PC-9 (cell line): ENCODE measurements around the gene PRICKLE3.

Source experiments
- EZH2 ChIP-seq: fragments of 200-600 bp; sonication (generic); IDR thresholded peaks from 2 replicates; pipeline ENCODE4 v1.8.0; 2017; ENCODE audit warnings: antibody characterized with exemption, low read depth
- TF ChIP-seq, protein P1 (sequence below): fragments of 200-600 bp; sonication (generic); conservative IDR thresholded peaks from 2 replicates; pipeline ENCODE4 v1.6.1; 2017; ENCODE audit warnings: mixed run types, antibody characterized with exemption, mild to moderate bottlenecking, moderate library complexity

DNA sequence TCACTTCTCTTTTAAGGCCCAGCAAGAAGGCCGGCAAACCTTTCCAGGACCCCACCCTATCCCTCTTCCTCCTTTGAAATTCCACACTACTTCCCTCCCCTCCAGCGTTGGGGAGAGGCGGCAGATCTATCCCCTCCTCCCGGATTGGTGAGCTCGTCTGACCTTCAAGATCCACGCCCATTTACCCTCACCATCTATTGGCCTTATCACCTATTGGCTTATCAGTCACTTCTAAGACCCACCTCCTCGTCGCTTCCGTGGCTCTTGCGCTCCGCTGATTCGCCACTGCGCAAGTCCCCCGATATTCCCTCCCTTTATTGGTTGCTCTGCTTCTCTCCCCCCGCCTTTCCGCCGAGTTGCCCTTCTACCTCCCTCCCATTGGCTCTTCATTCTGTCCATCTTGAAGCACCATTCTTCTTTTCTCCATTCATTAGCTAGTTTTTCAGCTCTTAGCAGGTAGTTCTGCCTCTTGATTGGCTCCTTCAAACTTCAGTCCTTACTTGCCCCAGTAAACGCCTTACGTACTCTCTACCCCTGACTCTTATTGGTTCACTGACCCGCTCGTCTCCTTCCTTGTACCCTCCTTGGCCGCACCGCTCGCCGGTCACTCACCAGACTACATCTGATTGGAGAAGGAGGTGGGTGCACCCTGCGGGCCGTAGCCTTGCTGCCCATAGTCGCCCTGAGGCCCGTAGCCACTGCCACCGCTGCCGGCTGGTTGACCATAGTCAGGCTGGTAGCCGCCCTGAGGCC is 4.8 kb upstream of the PRICKLE3 start:
- TF ChIP-seq, protein P1, sequence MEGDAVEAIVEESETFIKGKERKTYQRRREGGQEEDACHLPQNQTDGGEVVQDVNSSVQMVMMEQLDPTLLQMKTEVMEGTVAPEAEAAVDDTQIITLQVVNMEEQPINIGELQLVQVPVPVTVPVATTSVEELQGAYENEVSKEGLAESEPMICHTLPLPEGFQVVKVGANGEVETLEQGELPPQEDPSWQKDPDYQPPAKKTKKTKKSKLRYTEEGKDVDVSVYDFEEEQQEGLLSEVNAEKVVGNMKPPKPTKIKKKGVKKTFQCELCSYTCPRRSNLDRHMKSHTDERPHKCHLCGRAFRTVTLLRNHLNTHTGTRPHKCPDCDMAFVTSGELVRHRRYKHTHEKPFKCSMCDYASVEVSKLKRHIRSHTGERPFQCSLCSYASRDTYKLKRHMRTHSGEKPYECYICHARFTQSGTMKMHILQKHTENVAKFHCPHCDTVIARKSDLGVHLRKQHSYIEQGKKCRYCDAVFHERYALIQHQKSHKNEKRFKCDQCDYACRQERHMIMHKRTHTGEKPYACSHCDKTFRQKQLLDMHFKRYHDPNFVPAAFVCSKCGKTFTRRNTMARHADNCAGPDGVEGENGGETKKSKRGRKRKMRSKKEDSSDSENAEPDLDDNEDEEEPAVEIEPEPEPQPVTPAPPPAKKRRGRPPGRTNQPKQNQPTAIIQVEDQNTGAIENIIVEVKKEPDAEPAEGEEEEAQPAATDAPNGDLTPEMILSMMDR, result no peak
- no peak for TF ChIP-seq EZH2
